Germinal center (tissue), 1 donor: Measurements from ENCODE around the gene COMMD10.
"Not testable (repeated sequence)": the region's sequence is repeated elsewhere in the genome, so short reads cannot be mapped to it uniquely, and the experiment has no call there.

Experiments
- DNase-seq: peaks from one replicate; pipeline ENCODE4 v3.0.0; 2012; ENCODE audit warnings: mixed read lengths, low spot score

Gene COMMD10

DNA sequence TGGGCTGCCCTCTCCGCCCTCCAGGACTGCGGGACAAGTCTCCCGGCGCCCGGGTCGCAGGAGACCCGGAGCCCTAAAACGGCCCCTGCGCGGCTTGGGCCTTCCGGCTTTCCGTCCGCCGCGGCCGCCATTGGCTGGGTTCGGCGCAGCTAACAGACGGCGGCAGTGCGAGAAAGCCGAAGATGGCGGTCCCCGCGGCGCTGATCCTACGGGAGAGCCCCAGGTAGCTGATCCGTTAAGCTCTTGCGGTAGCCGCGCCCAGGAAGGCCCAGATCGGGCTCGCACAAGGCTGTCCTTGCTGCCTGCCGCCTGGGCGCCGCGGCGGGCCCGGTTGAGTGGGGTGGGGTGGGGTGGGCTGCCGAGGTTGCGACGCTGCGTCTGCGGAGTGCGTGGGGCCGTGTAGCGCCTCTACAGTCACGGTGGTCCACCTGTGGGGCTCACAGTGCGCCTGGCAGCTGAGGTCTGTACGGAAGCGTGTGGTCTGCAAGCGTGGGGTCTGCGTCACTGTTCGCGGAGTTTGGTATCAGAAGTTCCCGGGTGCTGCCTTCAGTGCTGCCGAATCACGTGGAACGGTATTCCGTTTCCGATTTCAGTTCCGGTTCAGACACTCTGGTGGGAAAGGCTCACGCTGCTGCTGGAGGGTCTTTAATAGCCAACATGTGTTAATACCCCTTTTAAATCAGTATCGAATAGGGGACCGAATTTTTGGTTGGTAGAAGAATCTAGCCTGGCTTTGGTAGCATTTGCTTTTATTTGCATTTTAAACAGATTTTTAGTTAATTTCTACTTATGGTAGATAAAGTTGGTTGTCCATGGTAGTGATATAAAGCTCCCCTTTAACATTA, at the start of gene COMMD10:
Gene COMMD10, plus strand, starts transcription at position 155 of the 845 bp plus-strand sequence.
- peak; percentile 75 for DNase-seq

DNA sequence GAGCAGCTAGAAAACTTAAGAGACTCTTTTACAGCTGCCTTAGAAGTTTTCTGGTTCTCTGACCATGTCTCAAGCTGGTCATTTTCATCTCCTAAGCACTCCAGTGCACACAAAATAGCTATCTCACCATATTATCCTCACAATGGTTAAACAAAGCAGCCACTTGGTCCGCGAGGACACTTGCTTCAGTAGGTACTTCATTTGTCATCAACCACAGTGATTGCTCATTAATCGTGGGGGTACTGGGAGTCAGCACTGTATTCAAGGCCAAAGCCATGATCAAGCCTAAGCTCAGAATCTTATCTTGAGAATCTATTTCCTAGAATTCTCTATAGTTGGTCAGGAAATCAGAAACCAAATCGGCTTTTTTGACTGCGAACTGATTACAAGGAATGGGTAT, 49.7 kb upstream of the COMMD10 start:
- DNase-seq, result no peak

DNA sequence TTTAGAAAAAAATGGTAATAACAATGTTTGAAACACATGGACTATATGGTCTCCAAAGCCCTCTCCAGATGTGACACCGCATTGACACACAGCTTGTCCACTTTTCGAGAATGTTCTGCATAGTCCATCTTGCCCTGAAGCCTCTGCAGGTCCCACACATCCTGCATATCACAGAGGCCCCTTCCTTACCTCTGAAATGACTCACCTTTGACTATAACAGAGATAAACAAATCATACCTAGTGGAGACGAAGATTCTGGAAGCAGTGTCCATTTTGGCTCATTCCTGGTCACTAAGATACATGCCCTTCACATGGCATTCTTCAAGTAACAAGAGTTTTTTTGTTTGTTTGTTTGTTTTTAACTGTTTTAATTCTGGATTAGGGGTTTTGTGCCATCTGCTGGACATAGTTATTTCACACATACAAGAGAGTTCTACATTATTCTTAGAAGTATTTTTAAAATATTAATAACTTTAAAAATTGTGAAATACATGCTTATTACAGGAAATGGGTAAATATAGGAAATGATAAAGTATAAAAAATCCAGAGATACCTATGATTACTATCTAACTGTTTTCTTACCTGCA, 47.5 kb upstream of the COMMD10 start:
- DNase-seq, result no peak

DNA sequence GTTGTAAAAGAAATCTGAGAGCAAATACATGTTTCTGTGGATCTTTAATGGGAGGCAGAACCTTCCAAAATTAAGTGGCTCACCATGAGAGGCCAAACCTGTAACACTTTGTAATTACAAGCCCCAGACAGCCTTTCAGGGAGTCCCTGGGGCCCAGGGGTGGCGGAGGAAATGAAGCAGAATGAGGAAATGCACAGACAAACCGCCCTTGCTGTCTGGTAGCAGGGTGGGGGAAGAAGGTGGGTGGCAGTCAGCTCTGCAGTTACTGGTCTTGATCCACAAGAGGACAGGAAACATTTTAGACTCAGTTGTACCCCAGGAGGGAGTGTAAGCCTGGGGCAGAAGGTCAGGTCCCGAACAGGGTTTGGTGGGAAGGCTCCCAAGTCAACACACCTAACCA, 46.0 kb upstream of the COMMD10 start:
- DNase-seq, result peak; percentile 57

DNA sequence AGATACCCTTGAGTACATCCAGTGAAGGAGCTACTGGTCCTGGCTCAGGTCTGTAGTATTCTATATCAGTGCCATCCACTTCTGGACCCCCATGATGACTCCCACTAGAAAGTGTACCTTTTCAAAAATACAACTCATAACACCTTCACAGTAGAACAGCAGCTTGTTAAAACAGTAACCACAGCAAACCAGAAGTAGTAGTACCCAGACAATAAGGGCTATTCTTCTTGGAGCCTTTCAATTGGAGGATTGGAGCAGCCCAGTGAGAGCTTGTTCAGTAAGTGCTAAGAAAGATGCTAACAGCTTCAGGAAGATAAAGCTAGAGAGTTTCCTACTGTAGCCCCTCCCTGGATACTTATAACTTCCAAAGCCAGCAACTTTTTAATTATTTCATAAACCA, 42.5 kb upstream of the COMMD10 start:
- DNase-seq, result no peak

DNA sequence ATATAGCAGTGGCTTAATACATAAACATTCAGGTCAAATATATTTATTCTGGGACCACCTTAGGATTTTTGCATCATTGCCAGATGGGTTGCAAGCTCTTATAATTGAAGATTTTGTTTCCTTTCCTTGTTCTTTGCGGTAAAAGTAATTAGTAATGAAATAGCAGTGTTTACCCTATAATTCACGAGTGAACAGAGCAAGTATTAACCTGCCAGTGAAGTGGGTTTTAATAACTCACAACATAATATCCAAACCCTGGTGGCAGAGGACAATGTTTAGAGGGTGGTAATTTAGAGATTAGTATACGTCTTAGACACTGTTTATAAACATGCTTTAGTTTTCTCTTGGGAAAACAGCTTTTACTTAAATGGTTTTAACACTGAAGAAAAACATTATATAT, 40.8 kb upstream of the COMMD10 start:
- DNase-seq, result no peak

DNA sequence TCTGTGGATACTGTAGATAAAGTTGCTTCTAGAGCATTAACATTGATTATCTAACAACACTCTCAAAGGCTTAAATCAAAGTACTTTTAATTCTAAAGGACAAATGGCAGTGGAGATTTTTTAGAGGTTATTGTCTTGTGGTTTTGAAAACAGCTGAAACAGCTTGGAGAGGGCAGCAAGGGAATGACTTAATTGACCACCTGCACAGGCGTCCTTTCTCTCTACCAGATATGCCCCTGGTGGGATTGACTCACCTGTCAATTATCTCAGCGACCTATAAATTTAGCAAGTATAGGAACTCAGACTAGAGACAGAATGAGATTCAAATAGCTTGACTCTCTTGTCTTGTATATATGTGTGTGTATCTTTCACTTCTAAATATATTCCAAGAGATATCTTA, 39.0 kb upstream of the COMMD10 start:
- DNase-seq, result no peak

DNA sequence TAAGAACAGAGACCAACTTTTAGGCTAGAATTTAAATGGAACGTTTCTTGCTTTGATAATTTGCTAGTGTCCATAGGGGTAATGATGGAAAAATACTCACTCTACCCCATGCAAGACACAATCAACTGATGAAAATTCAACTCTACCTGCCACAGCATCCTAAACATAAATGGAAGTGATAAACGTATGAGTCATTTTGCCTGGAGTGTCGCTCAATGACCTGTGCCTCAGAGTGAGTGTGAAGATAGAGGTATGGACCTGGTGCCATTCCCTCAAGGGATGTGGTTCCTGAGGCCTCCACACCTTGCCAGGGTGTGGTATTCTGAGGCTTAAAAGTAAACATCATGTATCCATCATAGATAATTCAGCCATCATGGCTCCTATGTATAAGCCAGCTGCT, 38.6 kb upstream of the COMMD10 start:
- DNase-seq, result no peak

DNA sequence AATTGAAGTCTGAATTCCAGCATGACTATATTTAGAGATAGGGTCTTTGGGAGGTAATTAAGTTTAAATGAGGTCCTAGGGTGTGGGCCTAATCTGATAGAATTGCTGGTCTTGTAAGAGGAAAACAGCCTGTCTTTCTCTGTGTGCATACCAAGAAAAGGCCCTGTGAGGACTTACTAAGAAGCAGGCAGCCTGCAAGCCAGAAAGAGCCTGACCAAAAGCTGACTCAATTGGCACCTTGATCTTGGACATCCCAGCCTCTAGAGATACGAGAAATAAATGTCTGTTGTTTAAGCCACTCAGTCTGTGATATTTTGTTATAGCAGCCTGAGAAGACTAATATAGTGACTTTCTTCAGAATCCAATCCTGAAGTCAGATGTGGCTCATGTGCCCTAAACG, 38.0 kb upstream of the COMMD10 start:
- DNase-seq, result no peak

DNA sequence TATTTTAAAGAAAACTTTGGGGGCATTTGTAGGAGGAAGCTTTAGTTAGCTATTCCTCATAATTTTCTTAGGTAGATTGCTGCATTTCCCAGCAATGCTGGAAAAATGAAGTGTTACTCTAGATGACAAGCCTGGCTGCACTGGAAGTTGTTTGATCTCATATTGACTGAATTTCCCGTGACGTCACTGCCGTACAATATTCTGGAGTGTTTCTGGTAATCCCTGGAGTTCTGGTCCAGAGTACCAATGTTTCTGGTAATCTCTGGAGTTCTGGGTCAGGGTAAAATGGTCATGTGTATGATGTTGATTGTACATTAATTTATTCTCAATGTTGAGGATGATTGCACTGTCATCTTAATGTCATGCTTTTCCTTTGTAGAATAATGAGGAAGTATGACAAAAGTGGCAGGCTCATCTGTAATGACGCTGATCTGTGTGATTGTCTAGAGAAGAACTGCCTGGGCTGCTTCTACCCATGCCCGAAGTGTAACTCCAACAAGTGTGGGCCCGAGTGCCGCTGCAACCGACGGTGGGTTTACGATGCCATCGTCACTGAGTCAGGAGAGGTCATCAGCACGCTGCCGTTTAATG, 26.4 kb upstream of the COMMD10 start:
- DNase-seq, result no peak

DNA sequence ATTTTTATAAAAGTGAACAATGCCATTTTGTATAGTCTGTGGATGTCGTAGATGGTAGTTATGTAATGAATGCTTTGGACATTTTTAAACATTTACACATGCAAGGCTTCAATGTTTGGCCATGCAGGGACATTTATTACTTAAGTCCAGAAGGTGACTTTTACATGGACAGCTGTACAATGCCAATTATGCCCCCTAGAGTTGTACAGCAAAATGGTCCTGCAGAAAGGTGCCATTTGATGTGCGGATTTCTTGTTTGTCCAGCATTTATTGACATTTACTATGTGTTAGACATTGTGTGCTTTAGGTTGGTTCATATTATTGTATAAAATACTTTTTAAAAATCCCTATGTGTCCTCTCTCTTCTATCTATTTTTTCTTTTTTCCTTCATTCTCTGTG, 22.5 kb upstream of the COMMD10 start:
- no peak for DNase-seq

DNA sequence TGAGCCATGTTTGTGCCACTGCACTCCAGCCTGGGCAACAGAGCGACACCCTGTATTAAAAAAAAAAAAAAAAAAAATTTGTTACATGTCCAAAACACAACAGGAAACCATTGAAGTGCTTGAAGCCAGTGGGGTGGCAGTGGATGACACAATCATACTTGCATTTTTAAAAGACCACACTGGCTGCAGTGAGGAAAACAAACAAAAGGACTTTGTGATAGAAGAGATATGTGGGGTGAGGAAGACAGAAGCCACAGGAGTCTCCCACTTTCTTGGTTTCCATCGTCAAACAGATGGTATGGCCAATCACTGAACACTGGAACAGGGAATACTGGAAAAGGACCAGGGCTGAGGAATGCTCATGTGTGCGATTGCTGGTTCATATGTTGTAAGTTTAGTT, 20.9 kb upstream of the COMMD10 start:
- no peak for DNase-seq

DNA sequence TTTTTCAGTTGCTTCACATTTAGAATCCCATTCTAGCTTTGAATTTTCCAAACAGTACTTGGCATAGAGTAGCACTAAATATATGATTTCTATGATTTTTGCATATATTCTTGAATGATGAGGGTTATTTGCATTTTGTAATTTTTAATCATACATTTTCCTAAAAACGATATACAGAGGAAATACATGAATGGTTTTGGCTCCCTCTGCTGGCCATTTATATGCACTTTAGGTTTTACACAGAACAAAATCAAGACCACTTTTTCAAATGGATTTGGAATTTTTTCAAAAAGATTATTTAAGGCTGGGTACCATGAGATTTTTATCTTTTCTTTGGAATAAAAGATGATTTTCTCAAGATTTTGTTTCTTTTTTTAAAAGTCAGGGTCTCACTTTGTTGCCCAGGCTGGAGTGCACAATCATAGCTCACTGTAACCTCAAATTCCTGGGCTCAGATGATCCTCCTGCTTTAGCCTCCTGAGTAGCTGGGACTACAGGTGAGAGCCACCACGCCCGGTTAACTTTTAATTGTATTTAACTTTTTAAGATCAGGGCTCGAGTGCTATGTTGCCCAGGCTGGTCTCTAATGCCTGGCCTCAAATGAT, 16.7 kb upstream of the COMMD10 start:
- DNase-seq, result peak; percentile 48

DNA sequence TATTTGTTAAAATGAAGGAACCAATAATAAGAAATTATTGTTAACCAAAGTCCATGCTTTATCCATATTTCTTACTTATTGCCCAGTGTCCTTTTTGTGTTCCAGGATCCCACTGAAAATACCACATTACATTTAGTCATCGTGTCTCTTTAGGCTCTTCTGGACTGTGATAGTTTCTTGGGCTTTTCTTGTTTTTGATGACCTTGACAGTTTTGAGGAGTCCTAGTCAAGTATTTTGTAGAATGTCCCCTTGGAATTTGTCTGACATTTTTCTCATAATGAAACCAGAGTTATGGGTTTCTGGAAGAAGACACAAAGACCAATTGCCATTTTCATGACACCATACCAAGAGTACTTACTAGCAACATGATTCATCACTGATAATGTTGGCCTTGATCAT, 13.6 kb upstream of the COMMD10 start:
- no peak for DNase-seq

DNA sequence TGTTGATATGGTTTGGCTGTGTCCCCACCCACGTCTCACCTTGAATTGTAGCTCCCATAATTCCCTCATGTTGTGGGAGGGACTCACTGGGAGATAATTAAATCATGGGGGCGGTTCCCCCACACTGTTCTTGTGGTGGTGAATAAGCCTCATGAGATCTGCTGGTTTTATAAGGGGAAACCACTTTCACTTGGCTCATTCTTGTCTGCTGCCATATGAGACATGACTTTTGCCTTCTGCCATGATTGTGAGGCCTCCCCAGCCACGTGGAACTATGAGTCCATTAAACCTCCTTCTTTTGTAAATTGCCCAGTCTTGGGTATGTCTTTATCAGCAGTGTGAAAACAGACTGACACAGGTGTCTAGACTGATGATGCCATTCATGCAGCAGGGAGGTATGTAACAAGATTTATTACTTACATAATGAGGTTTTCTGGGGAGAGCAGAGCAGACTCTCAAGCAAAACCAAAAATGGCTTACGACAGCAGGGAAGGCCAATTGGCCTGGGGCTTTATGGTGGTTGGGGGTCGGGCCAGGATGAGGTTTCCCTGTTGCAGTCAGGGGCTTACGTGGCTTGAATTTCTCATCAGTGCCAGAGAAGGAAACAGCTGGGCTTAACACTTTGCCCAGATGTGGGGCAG, 9.5 kb upstream of the COMMD10 start:
- DNase-seq, result peak; percentile 27

DNA sequence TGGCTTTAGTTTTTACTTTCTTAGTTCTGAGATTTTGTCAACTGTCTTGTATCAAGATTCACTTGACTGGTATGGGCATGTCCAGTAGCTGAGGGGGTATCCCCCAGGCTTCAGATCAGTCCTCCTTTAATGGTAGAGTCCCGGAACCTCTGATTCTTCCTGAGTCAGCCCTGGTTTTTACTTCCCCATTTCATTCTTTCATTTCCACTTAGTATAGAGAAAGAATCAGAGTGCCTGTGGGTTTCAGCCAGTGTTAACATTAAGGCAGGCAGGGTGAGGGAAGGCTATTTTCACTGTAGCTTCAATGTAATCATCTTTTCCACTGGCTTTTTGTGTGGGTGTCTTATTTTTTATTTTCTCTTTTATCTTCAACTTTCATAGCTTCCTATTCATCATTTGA, 8.3 kb upstream of the COMMD10 start:
- DNase-seq, result peak; percentile 65

DNA sequence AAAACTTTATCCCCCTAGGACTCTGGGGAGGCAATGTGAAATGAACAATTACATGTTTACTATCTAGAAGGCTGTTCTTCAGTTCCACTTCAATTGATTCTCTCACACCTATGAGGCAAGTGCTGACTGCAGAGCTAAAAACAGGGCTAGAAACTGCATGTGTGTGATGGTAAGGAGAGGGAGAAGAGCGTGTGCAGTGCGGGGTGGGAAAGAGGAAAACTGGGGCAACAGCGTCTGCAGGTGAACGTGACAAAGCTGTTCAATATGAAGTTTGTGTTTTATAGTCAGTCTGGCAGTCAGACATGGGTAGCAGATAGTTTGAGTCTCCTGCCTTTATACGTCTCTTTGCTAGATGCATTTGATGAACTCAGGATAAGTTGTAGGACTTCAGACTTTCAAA, 6.6 kb upstream of the COMMD10 start:
- DNase-seq, result no peak

DNA sequence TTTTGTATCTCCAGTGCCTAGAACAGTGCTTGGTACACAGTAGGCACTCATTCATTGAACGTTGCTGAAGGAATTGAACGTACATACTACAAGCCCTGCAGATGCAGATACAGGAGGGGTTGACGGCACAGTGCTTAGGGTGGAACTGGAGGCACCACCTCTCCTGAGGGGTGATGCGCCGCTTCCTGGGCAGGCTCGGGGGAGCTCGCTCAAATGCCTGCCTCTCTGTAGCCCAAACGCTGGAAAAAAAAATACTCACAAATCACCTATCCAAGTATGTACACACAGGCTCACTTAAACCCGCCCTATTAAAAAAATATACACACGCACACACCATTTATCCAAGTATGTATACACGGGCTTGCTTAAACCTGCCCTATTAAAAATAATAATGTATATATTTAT, 536 bp upstream of the COMMD10 start:
- peak; percentile 43 for DNase-seq

DNA sequence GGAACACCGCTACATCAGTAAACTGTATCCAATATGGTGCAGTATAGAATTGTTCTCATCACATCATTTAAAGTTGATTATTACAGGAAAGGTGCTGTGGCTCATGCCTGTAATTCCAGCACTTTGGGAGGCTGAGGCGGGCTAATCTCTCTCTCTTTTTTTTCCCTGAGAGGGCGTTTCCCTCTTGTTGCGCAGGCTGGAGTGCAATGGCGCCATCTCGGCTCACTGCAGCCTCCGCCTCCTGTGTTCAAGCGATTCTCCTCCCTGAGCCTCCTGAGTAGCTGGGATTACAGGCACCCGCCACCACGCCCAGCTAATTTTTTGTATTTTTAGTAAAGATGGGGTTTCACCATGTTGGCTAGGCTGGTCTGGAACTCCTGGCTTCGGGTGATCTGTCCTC, 1.5 kb downstream of the COMMD10 start:
- not testable (repeated sequence) for DNase-seq

DNA sequence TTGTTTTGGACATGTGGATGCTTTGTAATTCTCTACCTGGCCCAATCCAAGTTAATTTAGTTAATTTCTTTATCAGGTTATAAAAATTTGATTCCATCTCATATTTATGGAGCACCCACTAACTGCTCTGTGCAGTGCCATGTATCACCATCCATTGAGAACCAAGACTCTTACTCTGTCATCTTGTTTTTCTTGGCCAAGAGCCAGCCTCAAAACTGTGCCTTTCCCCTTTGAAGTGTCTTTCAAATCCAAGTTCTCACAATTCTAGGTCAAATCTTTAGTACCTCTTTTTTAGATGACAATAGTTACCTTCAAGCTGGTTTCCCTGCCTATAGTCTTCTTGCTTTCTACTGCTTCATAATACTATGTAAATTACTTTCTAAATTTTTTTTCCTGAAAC, 3.2 kb downstream of the COMMD10 start:
- no peak for DNase-seq

DNA sequence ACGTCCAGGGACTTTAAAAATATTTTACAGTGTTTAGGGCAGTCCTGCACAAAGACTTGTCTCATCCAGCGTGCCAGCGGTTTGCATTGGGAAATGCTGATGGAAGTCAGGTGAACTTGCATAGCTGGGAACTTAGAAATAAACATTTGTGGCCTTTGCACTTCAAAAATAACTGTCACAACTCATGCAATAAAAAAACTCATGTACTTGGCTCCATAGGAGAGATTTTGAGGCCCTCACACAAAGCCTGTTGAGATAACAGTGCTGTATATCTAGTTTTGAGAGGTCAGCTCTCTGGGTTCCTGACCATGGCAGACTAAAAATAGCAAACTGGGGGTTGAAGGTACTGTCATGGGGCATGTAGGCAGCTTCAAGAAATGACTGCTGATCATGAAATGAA, 5.5 kb downstream of the COMMD10 start:
- DNase-seq, result no peak

DNA sequence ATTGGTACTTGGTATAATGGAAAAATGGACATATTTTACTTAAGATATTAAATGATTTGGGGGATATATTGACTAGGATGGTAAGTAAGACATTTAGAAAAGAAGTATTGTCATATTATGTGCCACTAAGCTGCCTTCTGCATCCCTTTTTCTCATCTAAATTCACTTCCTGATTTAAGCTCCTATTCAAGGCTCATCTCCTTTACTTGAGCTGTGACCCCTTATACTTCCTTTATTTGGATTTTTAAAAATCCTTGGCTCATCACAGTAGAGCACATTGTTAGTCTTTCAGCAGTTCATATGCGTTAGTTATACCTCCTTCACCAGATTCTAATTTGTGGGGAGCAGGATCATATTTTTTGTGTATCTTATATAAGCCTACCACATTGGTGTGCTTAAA, 6.6 kb downstream of the COMMD10 start:
- no peak for DNase-seq

DNA sequence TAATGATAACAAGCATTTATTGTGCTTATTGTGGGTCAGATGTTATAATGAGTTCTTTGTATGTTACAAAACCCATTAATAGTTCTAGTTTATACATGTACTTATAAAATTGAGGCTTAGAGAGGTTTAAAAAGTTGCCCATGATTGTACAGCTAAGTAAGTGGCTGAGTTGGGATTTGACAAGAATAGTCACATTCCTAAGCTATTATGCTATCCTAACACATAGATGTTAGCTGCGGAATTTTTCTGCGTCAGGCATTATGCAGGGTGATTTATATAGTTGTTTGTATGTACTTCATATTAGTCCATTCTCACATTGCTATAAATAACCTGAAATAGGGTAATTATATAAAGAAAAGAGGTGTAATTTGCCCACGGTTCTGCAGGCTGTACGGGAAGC, 12.5 kb downstream of the COMMD10 start:
- no peak for DNase-seq
